GM12874 (cell line): ENCODE results near the gene DPH1.

Experiments
- TF ChIP-seq, protein P1 (sequence below): IDR thresholded peaks from 2 replicates; pipeline ENCODE4 v1.5.1; 2011; ENCODE audit warnings: low read depth, mild to moderate bottlenecking, control low read depth, low read length, moderate library complexity; ENCODE audit not compliant: insufficient read depth

DPH1 gene

DNA sequence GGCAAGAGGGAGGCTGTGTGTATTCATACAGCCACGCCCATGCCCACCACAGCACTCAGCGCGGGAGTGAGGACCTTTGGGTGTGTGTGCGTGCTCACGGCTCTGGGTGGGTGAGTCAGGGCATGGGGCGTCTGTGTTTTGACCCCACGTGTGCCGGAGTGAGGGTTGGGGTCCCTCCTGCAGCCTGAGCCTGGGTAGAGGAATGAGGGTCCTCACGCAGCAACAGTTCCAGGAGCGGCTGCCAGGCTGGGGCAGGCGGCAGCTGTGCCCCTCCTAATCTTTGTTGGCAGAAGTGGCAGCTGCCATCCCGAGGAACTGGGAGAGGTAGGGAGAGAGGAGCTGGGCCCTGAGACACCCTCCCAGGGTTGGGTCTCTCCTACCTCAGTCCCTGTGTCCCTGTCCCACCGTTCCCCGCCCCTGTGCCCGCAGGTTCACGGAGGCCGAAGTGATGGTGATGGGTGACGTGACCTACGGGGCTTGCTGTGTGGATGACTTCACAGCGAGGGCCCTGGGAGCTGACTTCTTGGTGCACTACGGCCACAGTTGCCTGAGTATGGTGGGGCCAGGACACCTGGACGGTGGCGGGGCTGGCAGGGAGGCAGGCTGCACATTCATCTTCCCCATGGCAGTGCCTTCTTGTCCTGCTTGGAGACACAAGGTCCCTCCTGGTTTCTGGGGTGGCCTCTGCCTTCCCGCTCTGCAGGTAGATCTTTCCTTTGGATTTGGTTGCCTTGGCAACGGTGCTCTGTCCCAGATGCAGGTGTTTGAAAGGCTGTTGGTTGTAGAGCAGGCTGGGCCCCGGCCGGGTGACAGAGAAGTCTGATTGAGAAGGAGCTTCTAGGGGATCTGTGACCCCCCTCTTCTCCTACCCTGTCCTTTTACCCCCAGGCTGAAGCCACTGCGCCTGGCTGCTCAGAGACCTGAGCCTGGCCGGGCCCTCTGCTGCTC, 5.9 kb downstream of the DPH1 start:
- TF ChIP-seq, protein P1, sequence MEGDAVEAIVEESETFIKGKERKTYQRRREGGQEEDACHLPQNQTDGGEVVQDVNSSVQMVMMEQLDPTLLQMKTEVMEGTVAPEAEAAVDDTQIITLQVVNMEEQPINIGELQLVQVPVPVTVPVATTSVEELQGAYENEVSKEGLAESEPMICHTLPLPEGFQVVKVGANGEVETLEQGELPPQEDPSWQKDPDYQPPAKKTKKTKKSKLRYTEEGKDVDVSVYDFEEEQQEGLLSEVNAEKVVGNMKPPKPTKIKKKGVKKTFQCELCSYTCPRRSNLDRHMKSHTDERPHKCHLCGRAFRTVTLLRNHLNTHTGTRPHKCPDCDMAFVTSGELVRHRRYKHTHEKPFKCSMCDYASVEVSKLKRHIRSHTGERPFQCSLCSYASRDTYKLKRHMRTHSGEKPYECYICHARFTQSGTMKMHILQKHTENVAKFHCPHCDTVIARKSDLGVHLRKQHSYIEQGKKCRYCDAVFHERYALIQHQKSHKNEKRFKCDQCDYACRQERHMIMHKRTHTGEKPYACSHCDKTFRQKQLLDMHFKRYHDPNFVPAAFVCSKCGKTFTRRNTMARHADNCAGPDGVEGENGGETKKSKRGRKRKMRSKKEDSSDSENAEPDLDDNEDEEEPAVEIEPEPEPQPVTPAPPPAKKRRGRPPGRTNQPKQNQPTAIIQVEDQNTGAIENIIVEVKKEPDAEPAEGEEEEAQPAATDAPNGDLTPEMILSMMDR = no peak

DNA sequence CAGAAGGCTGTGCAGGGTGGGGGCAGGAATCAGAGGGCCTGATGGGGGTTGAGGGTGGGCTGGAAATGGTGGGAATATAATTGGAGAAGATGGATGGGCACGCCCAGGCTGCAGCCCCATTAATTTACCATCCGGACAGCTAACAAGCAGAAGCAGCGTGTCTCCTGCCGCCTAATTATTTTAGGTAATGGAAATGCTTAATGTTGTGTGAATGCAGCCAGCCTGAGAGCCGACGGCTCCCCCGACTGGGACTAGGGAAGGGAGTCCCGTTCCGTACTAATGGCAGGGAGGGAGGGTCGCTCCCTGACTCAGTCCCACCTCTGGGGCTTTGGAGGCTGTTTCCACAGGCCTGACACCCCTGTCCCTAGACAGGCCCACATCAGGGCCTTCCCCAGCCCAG, 7.2 kb downstream of the DPH1 start:
- TF ChIP-seq, protein P1 = no peak

DNA sequence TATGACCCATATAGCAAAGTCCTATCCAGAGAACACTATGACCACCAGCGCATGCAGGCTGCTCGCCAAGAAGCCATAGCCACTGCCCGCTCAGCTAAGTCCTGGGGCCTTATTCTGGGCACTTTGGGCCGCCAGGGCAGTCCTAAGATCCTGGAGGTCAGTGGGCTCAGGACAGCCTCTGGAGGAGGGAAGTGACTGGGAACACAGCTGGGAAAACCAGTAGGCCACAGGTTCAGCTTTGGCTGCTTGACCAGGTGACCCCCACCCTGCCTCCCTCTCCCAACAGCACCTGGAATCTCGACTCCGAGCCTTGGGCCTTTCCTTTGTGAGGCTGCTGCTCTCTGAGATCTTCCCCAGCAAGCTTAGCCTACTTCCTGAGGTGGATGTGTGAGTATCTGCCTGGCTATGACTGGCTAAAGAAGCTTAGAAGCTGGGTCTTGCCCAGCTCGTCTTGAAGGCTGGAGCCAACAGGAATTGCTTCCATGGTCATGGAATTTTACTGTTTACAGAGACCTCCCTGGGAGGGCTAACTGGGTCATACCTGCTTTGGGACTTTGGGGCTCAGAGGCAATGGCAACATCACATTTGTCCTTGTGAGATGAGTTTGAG, 10.4 kb downstream of the DPH1 start:
- TF ChIP-seq, protein P1 = no peak

DNA sequence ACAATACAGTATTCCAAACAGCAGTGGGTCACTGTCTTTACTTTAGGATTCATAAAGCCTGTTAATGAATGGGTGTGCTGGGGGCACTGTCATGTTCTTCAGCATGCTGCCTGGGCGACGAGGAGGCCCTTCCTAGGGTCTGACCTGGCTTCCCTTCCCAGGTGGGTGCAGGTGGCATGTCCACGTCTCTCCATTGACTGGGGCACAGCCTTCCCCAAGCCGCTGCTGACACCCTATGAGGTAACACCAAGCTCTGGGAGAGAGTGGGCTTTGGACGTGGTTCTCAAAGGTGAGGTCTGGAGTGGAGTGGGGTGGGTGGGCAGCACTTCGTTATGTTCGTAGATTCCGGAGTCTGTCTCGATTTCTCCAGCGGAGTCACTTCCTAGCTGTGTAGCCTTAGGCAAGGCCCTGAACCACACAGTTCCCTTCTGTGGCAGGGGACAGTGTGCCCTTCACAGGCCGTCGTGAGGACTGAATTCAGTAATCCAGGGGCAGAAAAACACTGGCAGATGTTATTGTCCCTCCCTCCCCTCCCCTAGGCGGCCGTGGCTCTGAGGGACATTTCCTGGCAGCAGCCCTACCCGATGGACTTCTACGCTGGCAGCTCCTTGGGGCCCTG, 11.1 kb downstream of the DPH1 start:
- TF ChIP-seq, protein P1 = no peak

DNA sequence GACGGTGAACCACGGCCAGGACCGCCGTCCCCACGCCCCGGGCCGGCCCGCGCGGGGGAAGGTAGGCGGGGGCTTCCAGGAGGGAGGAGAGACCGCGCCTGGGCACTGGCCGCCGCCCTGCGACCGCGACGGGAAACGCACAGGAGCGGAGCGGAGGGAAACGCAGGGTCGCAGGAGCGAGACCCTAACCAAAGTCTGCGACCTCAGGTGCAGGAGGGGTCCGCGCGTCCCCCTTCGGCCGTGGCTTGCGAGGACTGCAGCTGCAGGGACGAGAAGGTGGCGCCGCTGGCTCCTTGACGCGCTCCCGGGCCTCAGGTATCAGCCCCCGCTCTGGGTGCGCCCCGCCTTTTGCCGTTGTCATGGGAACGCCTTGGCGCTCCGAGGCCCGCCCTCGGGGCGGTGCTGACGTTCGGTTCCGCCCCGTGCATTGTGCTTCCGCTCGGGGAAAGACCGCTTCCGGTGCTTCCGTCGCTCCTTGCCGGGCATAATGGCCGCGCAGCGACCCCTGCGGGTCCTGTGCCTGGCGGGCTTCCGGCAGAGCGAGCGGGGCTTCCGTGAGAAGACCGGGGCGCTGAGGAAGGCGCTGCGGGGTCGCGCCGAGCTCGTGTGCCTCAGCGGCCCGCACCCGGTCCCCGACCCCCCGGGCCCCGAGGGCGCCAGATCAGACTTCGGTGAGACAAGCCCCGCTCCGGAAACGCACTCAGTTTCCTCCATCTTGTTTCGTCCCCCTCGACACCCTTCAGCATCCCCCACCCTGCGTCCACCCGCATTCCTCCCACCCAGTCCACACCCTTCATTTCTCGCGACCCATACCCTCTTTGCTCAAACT, 11.8 kb downstream of the DPH1 start, which contains the start of gene OVCA2:
Gene OVCA2 (plus strand): TSS at position 462 of the 829 bp plus-strand sequence. CDS start 26 bp downstream, at position 488.
- TF ChIP-seq, protein P1 = peak; percentile 54; the same call in 1 of the 2 replicates

DNA sequence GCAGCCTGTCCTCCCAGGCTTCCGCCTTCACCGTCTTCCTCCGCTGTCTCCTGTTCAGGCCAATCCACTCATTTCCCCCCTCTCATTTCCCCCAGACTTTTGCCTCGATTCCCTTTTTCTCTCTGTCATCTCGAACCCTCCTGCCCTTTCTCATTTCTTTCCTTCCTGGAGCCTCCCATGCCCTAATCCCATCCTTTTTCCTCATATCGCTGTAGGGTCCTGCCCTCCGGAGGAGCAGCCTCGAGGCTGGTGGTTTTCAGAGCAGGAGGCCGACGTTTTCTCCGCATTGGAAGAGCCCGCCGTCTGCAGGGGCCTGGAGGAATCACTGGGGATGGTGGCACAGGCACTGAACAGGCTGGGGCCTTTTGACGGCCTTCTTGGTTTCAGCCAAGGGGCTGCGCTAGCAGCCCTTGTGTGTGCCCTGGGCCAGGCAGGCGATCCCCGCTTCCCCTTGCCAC, 12.5 kb downstream of the DPH1 start:
- TF ChIP-seq, protein P1 = no peak
